Activated CD4-positive, alpha-beta T cell treated with anti-CD3 and anti-CD28 coated beads for 24 hours (primary cell): ENCODE results near the gene ZNF527.
"Not testable (repeated sequence)": the region's sequence is repeated elsewhere in the genome, so short reads cannot be mapped to it uniquely, and the experiment has no call there.

Source experiments
- DNase-seq, 2 donors: peaks; one replicate each; pipeline ENCODE4 v3.0.0-alpha.2; 2020; ENCODE audit warnings: low read depth in 2 of 2

ZNF527 gene

DNA sequence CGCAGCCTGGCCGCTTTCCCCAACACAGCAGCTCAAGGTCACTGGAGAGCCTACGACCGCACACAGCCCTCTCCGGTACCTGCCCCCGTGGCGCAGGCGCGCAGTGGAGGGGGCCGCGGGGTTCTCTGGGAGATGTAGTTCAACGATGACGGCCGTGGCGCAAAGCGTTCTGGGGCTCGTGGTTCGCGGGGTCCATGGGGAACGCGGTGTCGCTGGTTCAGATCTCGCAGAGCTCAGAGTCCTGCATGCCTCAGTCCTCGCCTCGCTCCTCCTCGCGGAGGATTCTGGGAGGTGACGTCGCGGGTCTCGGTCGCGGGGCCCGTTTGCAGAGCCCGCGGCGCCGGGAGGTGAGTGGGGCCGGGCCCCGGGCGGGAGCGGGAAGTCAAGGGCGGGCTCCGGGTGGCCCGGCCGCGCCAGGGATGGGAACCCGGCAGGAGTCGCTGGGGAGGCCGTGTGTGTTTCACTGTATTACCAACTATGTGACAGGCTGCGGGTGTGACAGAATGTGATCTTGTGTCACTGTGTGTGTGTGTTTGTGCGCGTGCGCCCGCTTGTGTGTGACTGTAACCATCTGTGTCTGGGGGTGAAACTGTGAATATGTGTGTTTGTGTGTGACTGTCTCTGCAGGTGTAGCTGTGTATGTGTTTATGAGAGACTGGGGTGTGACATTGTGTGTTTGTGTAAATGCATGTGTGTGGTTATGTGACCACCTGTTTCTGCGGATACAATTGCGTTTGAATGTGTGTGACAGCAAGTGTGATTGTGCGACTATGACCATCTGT lies at the start of gene ZNF527:
ZNF527 (plus strand) TSS at position 220 of the 782 bp plus-strand sequence. CDS start 3,100 bp downstream, outside the sequence.
- peak; percentile 90 to 91 for DNase-seq

DNA sequence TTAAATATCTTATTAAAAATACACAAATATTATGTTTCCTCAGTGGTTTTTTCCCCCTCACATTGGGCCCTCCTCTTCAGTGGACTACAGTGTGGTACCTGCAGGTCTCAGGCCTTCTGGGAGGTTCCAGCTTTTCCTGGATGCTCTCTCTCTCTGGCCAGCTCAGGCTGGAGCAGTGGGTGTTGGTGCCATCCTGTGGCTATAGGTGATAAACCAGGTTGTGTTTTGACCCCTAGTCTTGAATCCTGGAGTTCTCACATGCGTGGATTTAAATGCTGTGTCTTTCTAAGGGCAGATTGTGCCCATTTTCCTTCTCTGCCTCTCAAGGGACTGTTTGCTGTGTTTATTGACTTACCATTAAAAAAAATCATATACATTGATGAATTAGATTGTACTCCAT lies 41.2 kb upstream of the ZNF527 start:
- DNase-seq, result no peak

DNA sequence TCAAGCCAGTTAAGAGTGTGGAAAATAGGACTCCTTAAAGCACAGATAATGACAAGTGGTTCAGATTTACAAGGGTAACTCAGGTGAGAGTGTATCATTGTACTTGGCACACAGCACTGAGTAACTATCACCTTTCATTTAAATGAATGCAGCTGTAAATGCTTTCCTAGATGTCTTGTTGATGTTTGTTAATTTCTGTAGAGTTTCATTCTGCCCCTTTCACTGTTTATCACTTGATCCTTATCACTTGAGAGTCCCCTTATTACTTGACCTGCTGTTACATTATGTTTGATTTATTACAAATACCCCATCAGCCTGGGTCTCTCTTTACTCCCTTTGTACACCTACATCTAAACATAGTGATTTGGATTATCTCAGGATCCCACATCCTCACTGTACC lies 38.1 kb upstream of the ZNF527 start:
- DNase-seq, result no peak

DNA sequence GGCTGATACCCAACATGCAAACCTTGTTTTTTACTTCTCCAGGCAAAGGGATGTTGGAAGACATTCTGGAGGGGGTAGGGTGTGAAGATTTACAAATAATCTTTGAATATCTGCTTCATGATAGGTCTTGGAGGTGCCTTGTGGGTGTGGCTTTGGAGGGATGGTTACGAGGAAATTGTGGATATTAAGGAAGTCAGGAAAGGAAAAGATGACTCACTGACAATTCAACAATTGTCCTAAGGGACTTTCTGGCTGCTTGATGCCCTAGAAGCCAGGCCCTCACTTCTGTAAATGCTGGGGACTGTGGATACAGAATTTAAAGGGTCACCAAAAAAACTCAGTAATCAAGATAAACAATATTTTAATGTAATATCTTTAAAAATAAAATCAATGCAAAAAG lies 37.4 kb upstream of the ZNF527 start:
- no peak for DNase-seq

DNA sequence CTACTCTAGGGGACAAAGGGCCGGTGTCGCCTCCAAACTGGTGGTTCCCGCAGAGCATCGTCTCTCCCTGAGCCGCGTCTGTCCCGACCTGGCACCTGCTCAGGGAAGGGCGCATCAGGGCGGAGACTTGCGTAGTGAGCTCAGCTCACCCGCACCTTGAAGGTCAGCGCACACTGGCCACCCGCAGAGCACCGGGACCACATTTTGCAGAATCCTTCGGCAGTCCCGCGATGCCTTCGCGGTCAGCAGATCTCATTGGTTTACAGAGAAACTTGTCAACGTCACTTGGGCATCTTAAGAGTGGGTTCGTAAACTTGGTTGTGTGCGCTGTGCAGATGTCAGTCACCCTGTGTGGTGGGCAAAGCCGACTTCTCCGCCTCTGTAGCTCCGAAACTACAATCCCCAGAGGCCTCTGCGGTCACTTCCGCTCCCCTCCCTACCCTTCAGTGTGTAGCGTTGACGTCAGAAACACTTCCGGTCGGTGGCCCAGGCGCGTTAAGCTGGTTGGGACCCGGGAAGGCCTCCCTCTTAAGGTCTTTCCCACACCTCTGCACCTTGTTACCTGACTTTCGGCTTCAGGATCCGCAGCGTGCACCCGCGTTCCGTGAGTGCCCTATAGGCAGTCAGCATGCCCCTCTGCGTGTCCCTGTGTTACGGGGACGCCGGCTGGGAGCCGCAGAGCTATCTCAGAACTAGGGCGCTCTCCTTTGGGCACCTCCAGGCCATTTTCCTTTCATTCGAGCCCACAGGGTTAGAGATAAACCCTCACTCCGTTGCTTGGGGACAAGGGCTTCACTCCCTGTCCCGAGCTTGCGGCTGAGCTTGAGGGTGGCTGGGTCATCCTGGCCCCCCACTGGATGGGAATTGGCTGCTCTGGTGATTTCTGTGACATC lies 36.5 kb upstream of the ZNF527 start:
- DNase-seq, result peak; percentile 68 to 71

DNA sequence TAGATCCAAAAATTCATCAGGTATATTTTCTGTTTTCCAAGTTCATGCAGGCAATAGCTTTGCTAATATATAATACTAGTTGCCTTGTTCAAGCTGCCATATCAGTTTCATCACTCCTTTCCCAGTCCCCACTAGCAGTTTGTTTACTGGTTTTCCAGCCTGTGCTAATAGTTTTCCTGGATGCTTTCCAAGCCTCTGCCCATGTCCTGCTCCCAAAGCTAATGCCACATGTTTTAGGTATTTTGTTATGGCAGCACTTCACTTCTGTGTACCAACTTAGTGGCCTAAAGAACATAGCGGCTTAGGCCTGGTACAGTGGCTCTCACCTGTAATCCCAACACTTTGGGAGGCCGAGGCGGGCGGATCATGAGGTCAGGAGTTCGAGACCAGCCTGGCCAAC lies 28.1 kb upstream of the ZNF527 start:
- no peak for DNase-seq

DNA sequence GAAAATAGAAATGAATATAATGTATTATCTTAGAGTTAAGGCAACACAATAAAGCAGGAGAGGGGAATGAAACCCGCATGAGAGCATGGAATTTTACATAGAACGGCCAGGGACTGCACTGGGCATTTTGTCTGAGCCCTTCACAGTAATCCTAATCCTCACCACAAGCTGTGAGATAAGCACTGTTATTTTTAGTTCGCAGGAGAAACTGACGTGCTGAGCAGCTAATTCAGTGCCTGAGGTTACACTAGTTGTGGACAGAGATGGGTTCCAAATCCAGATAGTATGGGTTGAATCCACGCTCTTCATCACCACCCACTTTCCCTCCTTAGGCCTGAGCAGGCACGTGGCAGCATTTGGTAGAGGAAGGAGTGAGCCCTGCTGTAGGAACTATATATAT lies 24.8 kb upstream of the ZNF527 start:
- DNase-seq, result no peak

DNA sequence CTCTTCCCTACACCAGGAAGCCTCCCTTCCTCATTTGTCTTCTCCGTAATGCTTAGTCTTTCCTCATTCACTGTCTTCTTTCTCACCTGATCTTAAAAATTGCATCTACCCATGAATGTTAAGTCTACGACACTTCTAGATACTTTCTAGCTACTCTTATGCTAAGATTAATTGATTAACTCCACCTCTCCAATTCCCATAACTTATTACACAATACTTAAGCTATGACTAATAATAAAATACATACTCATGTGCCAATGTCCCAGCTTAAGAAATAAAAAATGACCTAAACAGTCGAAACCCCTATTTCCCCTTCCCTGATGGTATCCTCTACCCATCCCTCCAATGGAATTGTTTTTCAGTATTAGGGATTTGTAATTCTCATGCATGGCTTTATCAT lies 22.8 kb upstream of the ZNF527 start:
- no peak for DNase-seq

DNA sequence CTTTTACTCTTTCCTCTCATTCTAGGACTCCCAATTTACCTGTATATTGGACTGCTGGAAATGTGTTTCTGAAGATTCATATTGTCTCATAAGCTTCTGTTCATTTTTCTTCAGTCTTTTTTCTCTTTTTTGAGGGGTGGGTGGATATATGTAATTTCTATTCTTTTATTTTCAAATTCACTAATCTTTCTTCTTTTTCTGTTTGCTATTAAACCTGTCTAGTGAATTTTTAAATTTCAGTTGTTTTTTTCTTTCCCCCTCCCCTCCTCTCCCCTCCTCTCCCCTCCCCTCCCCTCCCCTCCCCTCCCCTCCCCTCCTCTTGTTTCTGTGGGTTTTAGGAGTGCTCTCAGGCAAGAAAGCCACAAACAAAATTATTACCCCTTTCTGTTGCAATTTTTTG lies 16.9 kb upstream of the ZNF527 start:
- DNase-seq, result no peak

DNA sequence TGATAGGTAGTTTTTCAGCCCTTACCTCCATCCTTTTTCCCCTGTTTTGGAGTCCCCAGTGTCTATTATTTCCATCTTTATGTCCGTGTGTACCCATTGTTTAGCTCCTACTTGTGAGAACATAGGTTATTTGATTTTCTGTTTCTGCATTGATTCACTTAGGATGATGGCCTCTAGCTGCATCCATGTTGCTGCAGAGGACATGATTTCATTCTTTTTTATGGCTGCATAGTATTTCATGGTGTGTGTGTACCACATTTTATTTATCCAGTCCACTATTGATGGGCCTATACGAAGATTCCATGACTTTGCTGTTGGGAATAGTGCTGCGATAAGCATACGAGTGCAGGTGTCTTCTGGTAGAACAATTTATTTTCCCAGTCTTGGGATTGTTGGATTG lies 15.0 kb upstream of the ZNF527 start:
- no peak for DNase-seq

DNA sequence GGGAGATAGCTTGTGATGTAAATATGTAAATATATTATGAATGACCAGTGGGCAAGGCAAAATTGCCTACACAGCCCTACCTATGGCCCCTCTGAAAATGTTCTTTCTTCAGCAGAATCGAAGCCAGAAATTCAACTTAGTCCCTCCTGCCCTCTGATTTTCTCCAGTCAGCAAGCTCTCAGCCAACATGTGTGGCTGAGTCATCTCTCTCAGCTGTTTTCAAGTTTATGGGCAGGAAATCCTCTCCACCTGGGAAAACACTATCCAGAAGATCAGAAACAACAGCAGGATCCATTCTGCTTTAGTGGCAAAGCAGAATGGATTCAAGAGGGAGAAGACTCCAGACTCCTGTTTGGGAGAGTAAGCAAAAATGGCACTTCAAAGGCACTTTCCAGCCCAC lies 8.9 kb upstream of the ZNF527 start:
- no peak for DNase-seq

DNA sequence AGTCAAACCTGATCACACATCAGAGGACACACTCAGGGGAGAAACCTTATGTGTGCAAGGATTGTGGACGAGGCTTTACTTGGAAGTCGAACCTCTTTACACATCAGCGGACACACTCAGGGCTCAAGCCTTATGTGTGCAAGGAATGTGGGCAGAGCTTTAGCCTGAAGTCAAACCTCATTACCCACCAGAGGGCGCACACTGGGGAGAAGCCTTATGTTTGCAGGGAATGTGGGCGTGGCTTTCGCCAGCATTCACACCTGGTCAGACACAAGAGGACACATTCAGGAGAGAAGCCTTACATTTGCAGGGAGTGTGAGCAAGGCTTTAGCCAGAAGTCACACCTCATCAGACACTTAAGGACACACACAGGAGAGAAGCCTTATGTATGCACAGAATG lies 8.2 kb upstream of the ZNF527 start:
- DNase-seq, result no peak

DNA sequence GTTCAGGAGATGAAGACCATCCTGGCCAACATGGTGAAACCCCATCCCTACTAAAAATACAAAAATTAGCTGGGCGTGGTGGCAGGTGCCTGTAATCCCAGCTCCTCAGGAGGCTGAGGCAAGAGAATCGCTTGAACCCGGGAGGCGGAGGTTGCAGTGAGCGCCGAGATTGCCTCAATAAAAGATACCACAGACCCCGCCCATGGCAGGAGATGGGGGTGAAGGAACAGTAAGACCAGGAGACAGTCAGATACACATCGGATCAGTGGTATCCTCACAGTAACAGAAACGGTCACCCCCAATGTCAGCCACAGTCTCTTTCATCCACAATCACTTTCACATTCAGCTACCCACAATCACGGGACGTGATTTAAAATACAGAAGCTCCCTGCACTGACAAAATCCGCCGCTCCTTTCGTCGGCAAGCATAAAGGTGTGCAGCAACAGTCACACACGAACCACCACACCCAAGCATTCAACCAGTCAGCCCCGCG lies 466 bp upstream of the ZNF527 start:
- not testable (repeated sequence) for DNase-seq

DNA sequence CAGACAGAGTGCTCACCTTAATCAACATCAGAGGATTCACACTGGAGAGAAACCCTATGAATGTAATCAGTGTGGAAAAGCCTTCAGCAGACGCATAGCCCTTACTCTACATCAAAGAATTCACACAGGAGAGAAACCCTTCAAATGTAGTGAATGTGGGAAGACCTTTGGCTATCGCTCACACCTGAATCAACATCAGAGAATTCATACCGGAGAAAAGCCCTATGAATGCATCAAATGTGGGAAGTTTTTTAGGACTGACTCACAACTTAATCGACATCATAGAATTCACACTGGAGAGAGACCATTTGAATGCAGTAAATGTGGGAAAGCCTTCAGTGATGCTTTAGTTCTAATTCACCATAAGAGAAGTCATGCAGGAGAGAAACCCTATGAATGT lies 18.3 kb downstream of the ZNF527 start:
- DNase-seq, result no peak

DNA sequence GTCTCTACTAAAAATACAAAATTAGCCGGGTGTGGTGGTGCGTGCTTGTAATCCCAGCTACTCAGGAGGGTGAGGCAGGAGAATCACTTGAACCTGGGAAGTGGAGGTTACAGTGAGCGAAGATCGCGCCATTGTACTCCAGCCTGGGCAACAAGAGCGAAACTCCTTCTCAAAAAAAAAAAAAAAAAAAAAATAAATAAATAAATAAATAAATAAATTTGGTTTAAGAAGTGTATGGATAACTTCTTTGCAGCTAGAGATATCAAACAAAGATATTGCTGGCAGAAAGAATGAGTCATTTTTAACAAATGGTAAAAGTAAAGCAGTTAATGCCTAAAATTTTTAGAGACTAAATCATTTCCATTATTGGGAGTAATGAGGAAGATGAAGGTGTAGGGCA lies 20.5 kb downstream of the ZNF527 start:
- not testable (repeated sequence) for DNase-seq

DNA sequence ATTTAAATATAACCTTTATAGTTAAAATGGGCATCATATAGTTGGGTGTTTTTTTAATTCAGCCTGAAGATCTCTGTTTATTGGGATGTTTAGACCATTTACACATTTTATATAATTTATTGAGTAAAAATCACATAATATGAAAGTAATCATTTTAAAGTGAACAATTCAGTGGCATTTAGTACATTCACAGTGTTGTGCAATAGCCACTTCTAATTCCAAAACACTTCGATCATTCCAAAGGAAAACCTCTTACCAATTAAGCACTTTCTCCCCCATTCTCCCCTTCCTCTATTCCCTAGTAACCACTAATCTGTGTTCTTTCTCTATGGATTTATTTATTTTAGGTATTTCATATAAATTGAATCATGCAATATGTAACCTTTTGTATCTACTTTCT lies 30.2 kb downstream of the ZNF527 start:
- DNase-seq, result no peak

DNA sequence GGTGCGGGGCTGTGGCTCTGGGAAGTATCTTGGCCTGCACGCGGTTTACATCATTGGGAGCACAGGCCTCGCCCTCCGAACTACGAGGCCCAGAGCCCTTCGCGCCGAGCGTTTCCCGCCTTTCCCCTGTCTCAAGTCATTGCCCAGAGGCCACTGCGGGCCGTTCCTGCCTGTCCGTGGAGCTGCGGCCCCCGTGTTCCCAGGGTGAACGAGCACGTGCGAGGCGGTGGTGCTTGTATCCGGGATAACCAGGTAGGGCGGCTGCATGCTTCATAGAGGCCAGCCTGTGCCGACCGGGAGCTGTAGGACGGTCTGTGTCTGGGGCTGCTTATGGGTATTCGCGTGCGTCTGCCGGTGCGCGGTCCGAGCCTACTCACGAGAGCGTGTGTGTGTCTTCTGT lies 32.5 kb downstream of the ZNF527 start:
- DNase-seq, result no peak

DNA sequence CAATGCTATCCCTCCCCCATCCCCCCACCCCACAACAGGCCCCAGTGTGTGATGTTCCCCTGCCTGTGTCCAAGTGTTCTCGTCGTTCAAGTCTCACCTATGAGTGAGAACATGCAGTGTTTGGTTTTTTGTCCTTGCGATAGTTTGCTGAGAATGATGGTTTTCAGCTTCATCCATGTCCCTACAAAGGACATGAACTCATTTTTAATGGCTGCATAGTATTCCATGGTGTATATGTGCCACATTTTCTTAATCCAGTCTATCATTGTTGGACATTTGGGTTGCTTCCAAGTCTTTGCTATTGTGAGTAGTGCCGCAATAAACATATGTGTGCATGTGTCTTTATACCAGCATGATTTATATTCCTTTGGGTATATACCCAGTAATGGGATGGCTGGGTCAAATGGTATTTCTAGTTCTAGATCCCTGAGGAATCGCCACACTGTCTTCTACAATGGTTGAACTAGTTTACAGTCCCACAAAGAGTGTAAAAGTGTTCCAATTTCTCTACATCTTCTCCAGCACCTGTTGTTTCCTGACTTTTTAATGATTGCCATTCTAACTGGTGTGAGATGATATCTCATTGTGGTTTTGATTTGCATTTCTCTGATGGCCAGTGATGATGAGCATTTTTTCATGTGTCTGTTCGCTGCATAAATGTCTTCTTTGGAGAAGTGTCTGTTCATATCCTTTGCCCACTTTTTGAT lies 35.4 kb downstream of the ZNF527 start:
- DNase-seq, result not testable (repeated sequence)

DNA sequence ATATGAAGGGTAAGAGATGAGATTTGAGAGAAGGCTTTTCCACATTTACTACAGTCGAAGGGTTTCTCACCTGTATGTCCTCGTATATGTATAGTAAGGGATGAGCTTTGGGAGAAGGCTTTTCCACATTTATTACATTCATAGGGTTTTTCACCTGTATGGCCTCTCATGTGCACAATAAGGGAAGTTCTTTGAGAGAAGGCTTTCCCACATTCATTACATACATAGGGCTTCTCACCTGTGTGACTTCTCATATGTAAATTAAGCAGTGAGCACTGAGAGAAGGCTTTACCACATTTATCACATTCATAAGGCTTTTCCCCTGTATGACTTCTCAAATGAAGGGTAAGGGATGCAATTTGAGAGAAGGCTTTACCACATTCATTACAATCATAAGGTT lies 41.8 kb downstream of the ZNF527 start:
- DNase-seq, result no peak

DNA sequence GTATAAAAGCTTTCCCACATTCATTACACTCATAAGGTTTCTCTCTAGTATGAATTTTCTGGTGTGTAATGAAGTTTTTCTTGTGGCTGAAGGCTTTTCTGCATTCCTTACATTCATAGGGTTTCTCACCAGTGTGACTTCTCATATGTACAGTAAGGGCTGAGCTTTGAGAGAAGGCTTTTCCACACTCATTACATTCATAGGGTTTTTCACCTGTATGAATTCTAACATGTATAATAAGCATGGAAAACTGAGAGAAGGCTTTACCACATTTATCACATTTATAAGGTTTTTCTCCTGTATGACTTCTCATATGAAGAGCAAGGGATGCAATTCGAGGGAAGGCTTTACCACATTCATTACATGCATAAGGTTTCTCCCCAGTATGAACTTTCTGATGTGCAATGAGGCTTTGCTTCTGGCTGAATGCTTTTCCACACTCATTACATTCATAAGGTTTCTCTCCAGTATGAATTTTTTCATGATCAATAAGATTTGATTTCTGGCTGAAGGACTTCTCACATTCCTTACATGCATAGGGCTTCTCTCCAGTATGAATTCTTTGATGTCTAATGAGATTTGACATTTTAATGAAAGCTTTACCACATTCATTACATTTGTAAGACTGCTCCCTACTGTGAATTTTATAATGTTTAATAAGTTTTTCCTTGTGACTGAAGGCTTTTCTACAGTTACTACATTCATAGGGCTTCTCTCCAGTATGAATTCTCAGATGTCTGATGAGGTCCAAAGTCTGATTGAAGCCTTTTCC lies 42.6 kb downstream of the ZNF527 start:
- DNase-seq, result no peak
